Prostate gland (tissue), 2 donors: ENCODE data around the gene CHST2. TPM values are rescaled to one million over a fixed set of nuclear protein-coding genes. Genes with fewer than 3 reads are reported as not detected.

ENCODE experiments used
- DNase-seq: peaks from one replicate; pipeline ENCODE4 v3.0.0-alpha.2; 2019; ENCODE audit warnings: low spot score
- H3K27ac ChIP-seq, 2 donors: fragments of 200-600 bp; sonication (generic); 2 replicates each; pipeline ENCODE4 v1.5.1; 2017 to 2019
- H3K27me3 ChIP-seq: fragments of 200-600 bp; sonication (generic); replicated peaks from 2 replicates; pipeline ENCODE4 v1.5.1; 2019; ENCODE audit not compliant: insufficient read depth
- H3K36me3 ChIP-seq, 2 donors: fragments of 200-600 bp; sonication (generic); 1 replicate in 1 of 2; 2 replicates in 1 of 2; pipeline versions ENCODE4 v1.5.1 to v1.8.1; 2017 to 2019
- H3K4me1 ChIP-seq: fragments of 200-600 bp; sonication (generic); replicated peaks from 2 replicates; pipeline ENCODE4 v1.5.1; 2019
- H3K4me3 ChIP-seq, 2 donors: fragments of 200-600 bp; sonication (generic); 2 replicates each; pipeline ENCODE4 v1.5.1; 2017 to 2019
- H3K9me3 ChIP-seq: fragments of 200-600 bp; sonication (generic); 2 replicates; pipeline ENCODE4 v1.5.1; 2017
- POLR2A ChIP-seq: fragments of 450-650 bp; IDR thresholded peaks from one replicate; pipeline ENCODE4 v1.6.1; 2016; ENCODE audit warnings: antibody characterized with exemption, mild to moderate bottlenecking
- POLR2AphosphoS5 ChIP-seq: sonication (generic); formaldehyde crosslinking; IDR thresholded peaks from one replicate; pipeline ENCODE4 v1.6.1; 2017; ENCODE audit warnings: antibody characterized with exemption
- WGBS: methylation state at CpG from one replicate; pipeline ENCODE4 v1.1.5; 2018; 5-methylcytosine and 5-hydroxymethylcytosine counted together
- intact Hi-C: fragments of 100-400 bp; cut with DNase I; formaldehyde crosslinking; loops from one replicate; pipeline ENCODE4 v1.14.2; 2022
- total RNA-seq, 2 donors: library from RNA; depleted of rRNA; stranded (reverse); fragments of >200 nt; gene quantifications; one replicate each; pipeline ENCODE4 v1.1.0, GENCODE V29; 2016
- TF ChIP-seq, protein P1 (sequence below), 4 experiments: fragments of 200-600 bp in 2 of 4; fragments of 450-650 bp in 2 of 4; sonication (generic) in 2 of 4; IDR thresholded peaks; 1 replicate in 3 of 4; 2 replicates in 1 of 4; pipeline ENCODE4 v1.5.1; 2016 to 2019; ENCODE audit warnings: antibody characterized with exemption in 4 of 4, mild to moderate bottlenecking in 2 of 4, moderate library complexity in 2 of 4

The CHST2 gene
- total RNA-seq, 2 donors from 2014 or later: 9.6 to 9.7 TPM

DNA sequence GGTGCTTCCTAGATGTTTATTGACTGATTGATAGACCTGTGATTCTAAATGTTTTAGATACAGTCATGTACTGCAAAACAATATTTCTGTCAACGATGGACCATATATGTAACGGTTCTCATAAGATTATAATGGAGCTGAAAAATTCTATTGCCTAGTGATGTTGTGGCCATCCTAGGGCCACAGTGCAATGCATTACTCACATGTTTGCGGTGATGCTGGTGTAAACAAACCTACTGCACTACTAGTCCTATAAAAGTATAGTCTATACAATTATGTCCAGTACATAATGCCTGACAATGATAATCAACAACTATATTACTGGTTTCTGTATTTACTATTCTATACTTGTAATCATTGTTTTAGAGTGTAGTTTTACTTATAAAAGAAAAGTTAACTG is 46.8 kb downstream of the CHST2 start:
- no peaks in the 10 kb centered on the region for H3K36me3 ChIP-seq
- DNase-seq: no peak
- H3K9me3 ChIP-seq: no peaks in the 10 kb centered on the region
- H3K4me3 ChIP-seq: no peak overlapping the region
- H3K27ac ChIP-seq: no peak overlapping the region
- H3K27me3 ChIP-seq: no peaks in the 10 kb centered on the region
- H3K4me1 ChIP-seq: no peaks in the 10 kb centered on the region
- intact Hi-C loops: no loop called here
- 100% methylated on average over 3 of the region's 3 CpGs for WGBS
- TF ChIP-seq POLR2A: no peak
- no peak for TF ChIP-seq POLR2AphosphoS5
- TF ChIP-seq, protein P1, sequence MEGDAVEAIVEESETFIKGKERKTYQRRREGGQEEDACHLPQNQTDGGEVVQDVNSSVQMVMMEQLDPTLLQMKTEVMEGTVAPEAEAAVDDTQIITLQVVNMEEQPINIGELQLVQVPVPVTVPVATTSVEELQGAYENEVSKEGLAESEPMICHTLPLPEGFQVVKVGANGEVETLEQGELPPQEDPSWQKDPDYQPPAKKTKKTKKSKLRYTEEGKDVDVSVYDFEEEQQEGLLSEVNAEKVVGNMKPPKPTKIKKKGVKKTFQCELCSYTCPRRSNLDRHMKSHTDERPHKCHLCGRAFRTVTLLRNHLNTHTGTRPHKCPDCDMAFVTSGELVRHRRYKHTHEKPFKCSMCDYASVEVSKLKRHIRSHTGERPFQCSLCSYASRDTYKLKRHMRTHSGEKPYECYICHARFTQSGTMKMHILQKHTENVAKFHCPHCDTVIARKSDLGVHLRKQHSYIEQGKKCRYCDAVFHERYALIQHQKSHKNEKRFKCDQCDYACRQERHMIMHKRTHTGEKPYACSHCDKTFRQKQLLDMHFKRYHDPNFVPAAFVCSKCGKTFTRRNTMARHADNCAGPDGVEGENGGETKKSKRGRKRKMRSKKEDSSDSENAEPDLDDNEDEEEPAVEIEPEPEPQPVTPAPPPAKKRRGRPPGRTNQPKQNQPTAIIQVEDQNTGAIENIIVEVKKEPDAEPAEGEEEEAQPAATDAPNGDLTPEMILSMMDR (IDR thresholded peaks at IDR 0.05): no peak

DNA sequence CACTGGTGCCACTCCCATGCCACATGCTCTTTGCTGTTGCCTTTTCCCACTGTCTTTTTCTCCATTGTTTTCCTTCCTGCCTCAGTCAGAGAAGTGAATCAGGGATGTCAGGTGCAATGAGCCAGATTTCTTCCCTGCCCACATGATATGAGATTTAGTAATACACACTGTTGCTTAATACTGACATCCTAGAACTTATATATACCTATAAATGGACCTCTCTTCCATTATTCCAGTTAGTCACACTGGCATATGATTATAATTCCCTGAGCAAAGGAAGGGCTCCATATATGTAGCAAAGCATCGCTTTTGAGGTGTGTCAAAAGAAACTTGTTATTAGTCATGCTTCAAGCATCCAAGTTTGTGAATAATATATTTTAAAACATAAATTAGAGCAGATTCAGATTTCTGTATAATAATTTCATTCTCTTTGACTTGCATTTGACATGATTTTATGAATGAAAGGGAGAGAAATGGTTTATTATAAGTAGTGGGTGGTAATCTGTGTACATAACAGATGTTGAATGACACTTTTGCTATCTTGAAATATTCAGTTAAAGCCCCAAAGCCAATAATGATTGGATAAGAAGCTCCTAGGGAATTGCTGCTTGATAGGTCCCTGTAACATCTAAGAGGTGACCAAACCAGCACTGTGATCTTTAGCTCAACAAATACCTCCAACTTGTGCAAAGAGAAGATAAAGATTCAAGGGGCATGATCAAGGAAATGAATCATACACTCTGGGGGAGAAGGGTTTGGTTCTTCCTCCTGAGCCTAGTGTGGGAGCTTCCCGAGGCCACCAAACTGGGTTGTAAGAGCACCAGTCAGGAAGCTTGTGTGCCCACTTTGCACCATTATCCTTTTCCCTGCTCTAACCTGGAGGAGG is 48.6 kb downstream of the CHST2 start:
- TF ChIP-seq POLR2A (no peak), POLR2AphosphoS5 (no peak)
- TF ChIP-seq, protein P1 (IDR thresholded peaks at IDR 0.05): no peak
- intact Hi-C loops: no loop called here
- 90% methylated on average over 2 of the region's 2 CpGs for WGBS

DNA sequence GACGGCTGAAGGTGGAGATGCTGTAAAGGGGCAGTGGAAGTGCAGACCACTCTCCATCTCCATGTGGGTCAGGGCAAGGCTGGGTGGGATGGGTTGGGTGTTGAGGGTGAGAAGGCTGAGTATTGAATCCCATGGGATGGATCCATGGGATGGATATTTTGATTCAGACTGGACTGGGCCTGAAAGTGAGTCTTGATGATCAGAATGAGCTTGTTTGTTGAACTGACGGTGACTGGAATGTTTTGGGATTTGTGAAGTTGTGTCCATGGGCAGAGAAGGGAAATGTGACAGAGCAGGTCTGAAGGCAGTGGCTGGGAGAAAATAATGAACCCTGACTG is 49.3 kb downstream of the CHST2 start:
- 100% methylated on average over 2 of the region's 2 CpGs for WGBS

More for the DNA sequence above, 48.6 kb downstream of the CHST2 start:
- no peak for DNase-seq
- Histone ChIP-seq H3K27ac (no peak overlapping the region), H3K4me3 (no peak overlapping the region), H3K4me1 (no peaks in the 10 kb centered on the region), H3K27me3 (no peaks in the 10 kb centered on the region), H3K36me3 (no peaks in the 10 kb centered on the region), H3K9me3 (no peaks in the 10 kb centered on the region)

DNA sequence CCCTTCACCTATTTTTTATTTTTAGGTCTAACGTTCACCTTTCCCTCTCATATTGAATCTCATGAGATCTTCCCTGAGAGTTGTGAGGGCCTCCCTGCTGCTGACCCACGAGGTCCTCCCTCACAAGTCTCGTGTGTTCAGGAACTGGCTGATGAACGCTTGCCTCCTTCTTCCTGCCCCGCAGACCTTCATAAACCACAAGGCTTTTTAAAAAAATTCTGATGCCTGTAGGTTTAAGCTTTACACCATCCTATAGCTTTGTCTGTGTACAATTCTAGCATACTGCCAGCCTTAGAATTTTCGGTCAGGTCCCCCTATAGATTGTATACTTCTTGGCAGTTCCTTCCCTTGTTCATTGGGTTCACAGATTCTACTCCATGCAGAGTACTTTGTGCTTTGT is 50.5 kb downstream of the CHST2 start:
- WGBS: 80% methylated on average over 6 of the region's 6 CpGs
- Histone ChIP-seq H3K27ac (no peak overlapping the region), H3K4me1 (no peaks in the 10 kb centered on the region), H3K27me3 (no peaks in the 10 kb centered on the region), H3K36me3 (no peaks in the 10 kb centered on the region), H3K4me3 (no peak overlapping the region), H3K9me3 (no peaks in the 10 kb centered on the region)
- TF ChIP-seq, protein P1 (IDR thresholded peaks at IDR 0.05): no peak
- TF ChIP-seq POLR2AphosphoS5: no peak
- no peak for TF ChIP-seq POLR2A
- no peak for DNase-seq
- intact Hi-C loops: no loop called here

More for the DNA sequence above, 49.3 kb downstream of the CHST2 start:
- TF ChIP-seq, protein P1 (IDR thresholded peaks at IDR 0.05): no peak
- TF ChIP-seq POLR2AphosphoS5 (no peak), POLR2A (no peak)
- Histone ChIP-seq H3K27me3 (no peaks in the 10 kb centered on the region), H3K9me3 (no peaks in the 10 kb centered on the region), H3K4me1 (no peaks in the 10 kb centered on the region), H3K36me3 (no peaks in the 10 kb centered on the region), H3K27ac (no peak overlapping the region), H3K4me3 (no peak overlapping the region)
- no peak for DNase-seq
- intact Hi-C loops: no loop called here

DNA sequence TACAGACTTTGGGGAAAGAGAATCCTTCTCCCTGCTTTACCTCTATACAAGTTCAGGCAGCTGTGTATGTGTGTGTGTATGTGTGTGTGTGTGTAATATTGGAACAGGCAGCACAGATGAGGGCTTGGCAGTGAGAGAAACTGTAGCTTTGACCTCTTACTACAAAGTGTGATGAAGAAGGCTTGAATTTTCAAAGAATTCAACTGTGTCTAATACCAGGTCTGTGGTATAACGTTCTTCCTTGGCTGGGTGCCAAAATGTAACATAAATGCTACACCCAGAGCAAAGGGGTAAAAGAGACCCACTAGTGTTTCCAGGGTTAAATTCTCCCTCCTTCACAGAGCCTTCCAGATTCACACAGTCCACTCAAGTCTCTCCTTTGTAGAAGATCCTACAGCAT is 51.1 kb downstream of the CHST2 start:
- H3K4me1 ChIP-seq: no peaks in the 10 kb centered on the region
- no peaks in the 10 kb centered on the region for H3K27me3 ChIP-seq
- intact Hi-C loops: no loop called here
- 0% methylated on average over 1 of the region's 1 CpG for WGBS
- no peaks in the 10 kb centered on the region for H3K9me3 ChIP-seq
- no peak overlapping the region for H3K4me3 ChIP-seq
- TF ChIP-seq POLR2AphosphoS5 (no peak), POLR2A (no peak)
- TF ChIP-seq, protein P1 (IDR thresholded peaks at IDR 0.05): no peak
- no peaks in the 10 kb centered on the region for H3K36me3 ChIP-seq
- no peak overlapping the region for H3K27ac ChIP-seq
- DNase-seq: no peak
